Uterus (tissue), 2 donors: Measurements from ENCODE around the gene NT5C3A.
"Not testable (repeated sequence)": the region's sequence is repeated elsewhere in the genome, so short reads cannot be mapped to it uniquely, and the experiment has no call there.

Experiments used
- POLR2A ChIP-seq, 2 donors: fragments of 450-650 bp; IDR thresholded peaks; one replicate each; pipeline ENCODE4 v1.6.1; 2016; ENCODE audit warnings: antibody characterized with exemption in 2 of 2, mild to moderate bottlenecking in 1 of 2, moderate library complexity in 1 of 2
- TF ChIP-seq, protein P1 (sequence below), 4 experiments: fragments of 200-600 bp in 2 of 4; fragments of 450-650 bp in 2 of 4; sonication (generic) in 2 of 4; IDR thresholded peaks; one replicate each; pipeline ENCODE4 v1.5.1; 2016 to 2019; ENCODE audit warnings: antibody characterized with exemption in 4 of 4, mild to moderate bottlenecking in 2 of 4, moderate library complexity in 1 of 4

DNA sequence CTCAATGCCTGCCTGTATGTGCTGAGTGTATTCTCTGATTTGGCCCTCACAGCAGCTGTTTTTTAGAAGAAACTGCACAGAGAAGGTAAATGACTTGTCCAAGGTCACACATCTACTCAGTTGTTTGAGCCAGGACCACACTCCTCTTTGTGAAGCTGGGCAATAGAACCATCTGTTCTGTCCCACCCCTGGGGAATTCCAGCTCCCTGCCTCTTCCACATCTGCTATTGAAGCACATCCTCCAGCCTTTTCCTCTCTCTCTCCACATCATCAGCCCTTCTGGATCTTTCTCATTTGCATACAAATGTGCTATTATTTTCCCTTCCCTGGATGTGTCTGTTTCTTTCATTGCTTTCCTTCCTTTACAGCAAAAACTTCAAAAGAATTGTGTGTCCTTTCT, 59.5 kb downstream of the NT5C3A start:
- TF ChIP-seq POLR2A (IDR thresholded peaks at IDR 0.05), result not testable (repeated sequence)
- TF ChIP-seq, protein P1, sequence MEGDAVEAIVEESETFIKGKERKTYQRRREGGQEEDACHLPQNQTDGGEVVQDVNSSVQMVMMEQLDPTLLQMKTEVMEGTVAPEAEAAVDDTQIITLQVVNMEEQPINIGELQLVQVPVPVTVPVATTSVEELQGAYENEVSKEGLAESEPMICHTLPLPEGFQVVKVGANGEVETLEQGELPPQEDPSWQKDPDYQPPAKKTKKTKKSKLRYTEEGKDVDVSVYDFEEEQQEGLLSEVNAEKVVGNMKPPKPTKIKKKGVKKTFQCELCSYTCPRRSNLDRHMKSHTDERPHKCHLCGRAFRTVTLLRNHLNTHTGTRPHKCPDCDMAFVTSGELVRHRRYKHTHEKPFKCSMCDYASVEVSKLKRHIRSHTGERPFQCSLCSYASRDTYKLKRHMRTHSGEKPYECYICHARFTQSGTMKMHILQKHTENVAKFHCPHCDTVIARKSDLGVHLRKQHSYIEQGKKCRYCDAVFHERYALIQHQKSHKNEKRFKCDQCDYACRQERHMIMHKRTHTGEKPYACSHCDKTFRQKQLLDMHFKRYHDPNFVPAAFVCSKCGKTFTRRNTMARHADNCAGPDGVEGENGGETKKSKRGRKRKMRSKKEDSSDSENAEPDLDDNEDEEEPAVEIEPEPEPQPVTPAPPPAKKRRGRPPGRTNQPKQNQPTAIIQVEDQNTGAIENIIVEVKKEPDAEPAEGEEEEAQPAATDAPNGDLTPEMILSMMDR (IDR thresholded peaks at IDR 0.05), result not testable (repeated sequence)
